Pancreas (tissue), 10 donors: ENCODE results near the gene GBA2. TPM values are rescaled to one million over a fixed set of nuclear protein-coding genes. Genes with fewer than 3 reads are reported as not detected.

Experiments used
- ATAC-seq, 4 donors: fragments of 200-7000 bp; cut with Tn5 transposase; one replicate each; pipeline versions ENCODE4 v1.8.0 to v1.9.1; 2020; ENCODE audit warnings: mild to moderate bottlenecking in 4 of 4, moderate library complexity in 4 of 4
- DNase-seq, 6 donors: peaks; one replicate each; pipeline ENCODE4 v3.0.0-alpha.2; 2020
- FAIRE-seq: peaks from 2 replicates; lab custom pipeline; 2012; peaks lifted over from hg19 to GRCh38; lab: Jason Lieb, UNC
- H3K27ac ChIP-seq, 4 donors: fragments of 200-600 bp; sonication (generic); 1 replicate in 3 of 4; 2 replicates in 1 of 4; pipeline versions ENCODE4 v1.5.0 to v1.8.0; 2020
- H3K27me3 ChIP-seq, 4 donors: fragments of 200-600 bp; one replicate each; pipeline ENCODE4 v1.8.0; 2021
- H3K36me3 ChIP-seq, 3 donors: fragments of 200-600 bp; sonication (generic) in 1 of 3; one replicate each; pipeline versions ENCODE4 v1.5.0 to v1.8.0; 2020 to 2021
- H3K4me1 ChIP-seq, 3 donors: fragments of 200-600 bp; one replicate each; pipeline ENCODE4 v1.8.0; 2021
- H3K4me3 ChIP-seq, 4 donors: fragments of 200-600 bp; sonication (generic) in 2 of 4; one replicate each; pipeline versions ENCODE4 v1.5.0 to v1.8.0; 2020 to 2021
- H3K9me3 ChIP-seq, 4 donors: fragments of 200-600 bp; one replicate each; pipeline ENCODE4 v1.8.0; 2021
- CTCF ChIP-seq, 4 donors: fragments of 200-600 bp; sonication (generic) in 3 of 4; IDR thresholded peaks; one replicate each; pipeline versions ENCODE4 v1.5.0 to v1.8.0; 2021; ENCODE audit warnings: antibody characterized with exemption in 4 of 4
- WGBS, 2 donors: extraction: QIAGEN DNeasy Blood & Tissue Kit; methylation state at CpG; one replicate each; pipeline ENCODE4 v1.1.7; 2013; 5-methylcytosine and 5-hydroxymethylcytosine counted together
- intact Hi-C, 3 donors: fragments of 100-400 bp; cut with DNase I; formaldehyde crosslinking; loops; one replicate each; pipeline versions ENCODE4 v1.11.1 to v1.14.2; 2022
- polyA plus RNA-seq, 2 donors: library from polyadenylated mRNA; stranded (reverse); fragments of 200-250 nt; gene quantifications; one replicate each; pipeline ENCODE4 v1.2.3, GENCODE V29; 2013
- total RNA-seq, 6 donors: library from RNA; stranded (reverse); fragmentation: NEBNext Ultra II Directional in 4 of 6; extraction: Animal tissue kit (Norgen Biotek cat#: 25700) in 4 of 6; gene quantifications; one replicate each; pipeline versions ENCODE4 v1.2.1 to v1.2.4, GENCODE V29; 2021 to 2023
- donor health status: healthy with polysubstance abuse.
- donor health status: DM: no; HTN: no; CAD: no; lungs with moderate emphysema.
- donor health status: DM: no; HTN: no; CAD: no.
- donor health status: control.
- donor health status: control.
- donor health status: Bipolar disorder and iron deficiency.
- donor health status: DM: yes; HTN: yes; CAD: no.
- donor health status: DM: no; HTN: no; CAD: no.
- donor health status: DM: no; HTN: no; CAD: no.
- donor health status: DM: yes; HTN: yes; CAD: no.

GBA2 gene
- total RNA-seq, result 10 to 100 TPM; 22.0 to 40.6 (median 32.2) TPM
- 10 to 100 TPM; 69.5 to 91.3 TPM for polyA plus RNA-seq

- peak within 1 kb of the TSS; percentile 75 to 78 (median 78) for H3K27ac ChIP-seq
- WGBS, 2 donors, result 0% methylated on average over 48 to 69 of the region's 69 CpGs
- no peaks in the 10 kb centered on the region for H3K27me3 ChIP-seq
- DNase-seq (peak; percentile 81 to 95 (median 88)), FAIRE-seq (no peak), ATAC-seq (peak; percentile 92 to 96 (median 94))
- no peaks in the 10 kb centered on the region for H3K9me3 ChIP-seq
- peak within 1 kb of the TSS; percentile 68 to 89 (median 77) for H3K4me3 ChIP-seq
- peaks cover 8 to 20% (median 15%) of the 10 kb centered on the region in 3 donors for H3K4me1 ChIP-seq
- peaks cover 3 to 35% (median 10%) of the 10 kb centered on the region in 3 donors for H3K36me3 ChIP-seq
- no peak for TF ChIP-seq CTCF (IDR thresholded peaks at IDR 0.05)
- intact Hi-C loops, result no loop called here
Observed at GRCh38 chr9:35748858-35749514, at the start of gene GBA2, which contains the start of gene RGP1. Gene GBA2 (minus strand): TSS chr9:35749228. CDS start chr9:35748704, 524 bp downstream. Gene RGP1 (plus strand): TSS chr9:35749287. CDS start chr9:35749756, 469 bp downstream.

- Histone ChIP-seq H3K4me3 (no peak overlapping the region), H3K36me3 (no peaks in the 10 kb centered on the region), H3K27me3 (no peaks in the 10 kb centered on the region), H3K27ac (no peak overlapping the region), H3K4me1 (no peaks in the 10 kb centered on the region), H3K9me3 (no peaks in the 10 kb centered on the region)
- ATAC-seq (peak in 1 of 4 donors; percentile 16), DNase-seq (no peak), FAIRE-seq (no peak)
- TF ChIP-seq CTCF (IDR thresholded peaks at IDR 0.05), result no peak
- intact Hi-C loops, result loop anchor here in 1 of 3 donors (10.0 kb wide), 1 partner anchor 77 kb away; the partner anchor contains the start of gene OR13J1
- 79 to 80% methylated on average over 6 of the region's 6 CpGs for WGBS, 2 donors
Observed at GRCh38 chr9:35797311-35798109, 48.5 kb upstream of the GBA2 start.

GRCh38 chr9:35795695-35796094 is 46.7 kb upstream of the GBA2 start:
- Histone ChIP-seq H3K36me3 (no peaks in the 10 kb centered on the region), H3K4me3 (no peak overlapping the region), H3K4me1 (no peaks in the 10 kb centered on the region), H3K9me3 (no peaks in the 10 kb centered on the region), H3K27ac (no peak overlapping the region), H3K27me3 (no peaks in the 10 kb centered on the region)
- FAIRE-seq (no peak), ATAC-seq (no peak), DNase-seq (no peak)
- intact Hi-C loops, result loop anchor here in 1 of 3 donors (10.0 kb wide), 1 partner anchor 79 kb away; the partner anchor contains the start of gene OR13J1
- TF ChIP-seq CTCF (IDR thresholded peaks at IDR 0.05), result no peak

- no peaks in the 10 kb centered on the region for H3K9me3 ChIP-seq
- no peaks in the 10 kb centered on the region for H3K4me1 ChIP-seq
- H3K27ac ChIP-seq, result no peak overlapping the region
- 79 to 82% methylated on average over 2 of the region's 2 CpGs for WGBS, 2 donors
- no peaks in the 10 kb centered on the region for H3K27me3 ChIP-seq
- no peak for DNase-seq
- no peak for FAIRE-seq
- no peak overlapping the region for H3K4me3 ChIP-seq
- intact Hi-C loops, result loop anchor here (5.0 to 10.0 kb wide), 3 partner anchors 81 to 99 kb away; partner anchors contain the start of gene OR13J1 (in 1 of the 3)
- H3K36me3 ChIP-seq, result no peaks in the 10 kb centered on the region
- no peak for TF ChIP-seq CTCF (IDR thresholded peaks at IDR 0.05)
- no peak for ATAC-seq
Observed at GRCh38 chr9:35793461-35793860, 44.4 kb upstream of the GBA2 start.
